Measurements from ENCODE around the gene SMC6. TPM values are rescaled to one million over a fixed set of nuclear protein-coding genes. Genes with fewer than 3 reads are reported as not detected.

The SMC6 gene
- total RNA-seq, 4 donors from 2014 or later = 12.8 to 26.6 (median 16.8) TPM

GRCh38 chr2:17626986-17627385, 126.6 kb downstream of the SMC6 start:
- TF ChIP-seq CTCF (IDR thresholded peaks at IDR 0.05; ENCODE audit: low read depth) = no peak

- TF ChIP-seq CTCF (IDR thresholded peaks at IDR 0.05; ENCODE audit: low read depth) = no peak
These were observed 128.2 kb downstream of the SMC6 start for GRCh38 chr2:17625446-17625845.

GRCh38 chr2:17621781-17622180, 131.8 kb downstream of the SMC6 start:
- no peak for TF ChIP-seq CTCF (IDR thresholded peaks at IDR 0.05; ENCODE audit: low read depth)

- TF ChIP-seq CTCF (IDR thresholded peaks at IDR 0.05; ENCODE audit: low read depth) = no peak
These were observed 132.8 kb downstream of the SMC6 start for GRCh38 chr2:17620841-17621240.

- no peak for TF ChIP-seq CTCF (IDR thresholded peaks at IDR 0.05; ENCODE audit: low read depth)
These were observed 133.3 kb downstream of the SMC6 start for GRCh38 chr2:17620280-17620679.

- TF ChIP-seq CTCF (IDR thresholded peaks at IDR 0.05; ENCODE audit: low read depth) = no peak
These were observed 135.7 kb downstream of the SMC6 start for GRCh38 chr2:17617955-17618354.

- no peak for TF ChIP-seq CTCF (IDR thresholded peaks at IDR 0.05; ENCODE audit: low read depth)
These were observed 136.1 kb downstream of the SMC6 start for GRCh38 chr2:17617516-17617915.
